ENCODE measurements around the gene INTS11.

DNA sequence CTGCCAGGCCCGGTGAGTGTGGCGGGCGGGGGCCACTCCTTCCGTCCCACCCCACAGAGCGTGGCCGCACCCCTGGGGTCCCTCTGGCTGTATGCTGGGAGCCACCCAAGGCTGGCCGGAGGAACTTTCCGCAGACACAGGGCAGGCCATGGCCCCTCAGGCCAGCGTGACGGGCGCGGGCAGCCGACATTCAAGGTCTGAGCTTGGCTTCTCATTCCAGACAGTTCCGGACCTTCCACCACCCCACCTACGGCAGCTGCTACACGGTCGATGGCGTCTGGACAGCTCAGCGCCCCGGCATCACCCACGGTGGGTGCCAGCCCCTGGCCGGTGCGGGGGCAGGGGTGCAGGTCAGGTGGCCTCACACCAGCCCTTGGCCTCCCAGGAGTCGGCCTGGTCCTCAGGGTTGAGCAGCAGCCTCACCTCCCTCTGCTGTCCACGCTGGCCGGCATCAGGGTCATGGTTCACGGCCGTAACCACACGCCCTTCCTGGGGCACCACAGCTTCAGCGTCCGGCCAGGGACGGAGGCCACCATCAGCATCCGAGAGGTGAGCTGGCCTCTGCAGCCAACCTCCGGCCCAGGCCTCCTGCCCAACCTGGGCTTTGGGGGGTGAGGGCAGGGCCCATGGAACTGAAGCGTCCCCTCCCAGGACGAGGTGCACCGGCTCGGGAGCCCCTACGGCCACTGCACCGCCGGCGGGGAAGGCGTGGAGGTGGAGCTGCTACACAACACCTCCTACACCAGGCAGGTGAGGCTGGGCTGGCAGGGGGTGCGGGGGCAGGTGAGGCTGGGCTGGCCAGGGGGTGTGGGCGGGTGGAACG, 37.0 kb downstream of the INTS11 start:
- TF ChIP-seq CHD2 (IDR thresholded peaks at IDR 0.05; ENCODE audit: low read length, partially characterized antibody) (no peak), POLR2AphosphoS2 (conservative IDR thresholded peaks at IDR 0.05; ENCODE audit: low read length) (no peak), BHLHE40 (IDR thresholded peaks at IDR 0.05; ENCODE audit: low read depth, low read length) (no peak), HDAC2 (IDR thresholded peaks at IDR 0.05) (no peak), CBX8 (IDR thresholded peaks at IDR 0.05) (no peak), EHF (CRISPR knock-in tag; IDR thresholded peaks at IDR 0.05) (no peak), MYC (IDR thresholded peaks at IDR 0.05; ENCODE audit: borderline replicate concordance, low read length) (no peak)
- TF ChIP-seq, protein P1, sequence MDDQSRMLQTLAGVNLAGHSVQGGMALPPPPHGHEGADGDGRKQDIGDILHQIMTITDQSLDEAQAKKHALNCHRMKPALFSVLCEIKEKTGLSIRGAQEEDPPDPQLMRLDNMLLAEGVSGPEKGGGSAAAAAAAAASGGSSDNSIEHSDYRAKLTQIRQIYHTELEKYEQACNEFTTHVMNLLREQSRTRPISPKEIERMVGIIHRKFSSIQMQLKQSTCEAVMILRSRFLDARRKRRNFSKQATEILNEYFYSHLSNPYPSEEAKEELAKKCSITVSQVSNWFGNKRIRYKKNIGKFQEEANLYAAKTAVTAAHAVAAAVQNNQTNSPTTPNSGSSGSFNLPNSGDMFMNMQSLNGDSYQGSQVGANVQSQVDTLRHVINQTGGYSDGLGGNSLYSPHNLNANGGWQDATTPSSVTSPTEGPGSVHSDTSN (IDR thresholded peaks at IDR 0.05), result no peak
- TF ChIP-seq, protein P2, sequence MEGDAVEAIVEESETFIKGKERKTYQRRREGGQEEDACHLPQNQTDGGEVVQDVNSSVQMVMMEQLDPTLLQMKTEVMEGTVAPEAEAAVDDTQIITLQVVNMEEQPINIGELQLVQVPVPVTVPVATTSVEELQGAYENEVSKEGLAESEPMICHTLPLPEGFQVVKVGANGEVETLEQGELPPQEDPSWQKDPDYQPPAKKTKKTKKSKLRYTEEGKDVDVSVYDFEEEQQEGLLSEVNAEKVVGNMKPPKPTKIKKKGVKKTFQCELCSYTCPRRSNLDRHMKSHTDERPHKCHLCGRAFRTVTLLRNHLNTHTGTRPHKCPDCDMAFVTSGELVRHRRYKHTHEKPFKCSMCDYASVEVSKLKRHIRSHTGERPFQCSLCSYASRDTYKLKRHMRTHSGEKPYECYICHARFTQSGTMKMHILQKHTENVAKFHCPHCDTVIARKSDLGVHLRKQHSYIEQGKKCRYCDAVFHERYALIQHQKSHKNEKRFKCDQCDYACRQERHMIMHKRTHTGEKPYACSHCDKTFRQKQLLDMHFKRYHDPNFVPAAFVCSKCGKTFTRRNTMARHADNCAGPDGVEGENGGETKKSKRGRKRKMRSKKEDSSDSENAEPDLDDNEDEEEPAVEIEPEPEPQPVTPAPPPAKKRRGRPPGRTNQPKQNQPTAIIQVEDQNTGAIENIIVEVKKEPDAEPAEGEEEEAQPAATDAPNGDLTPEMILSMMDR (IDR thresholded peaks at IDR 0.05), result no peak
- TF ChIP-seq, protein P3, sequence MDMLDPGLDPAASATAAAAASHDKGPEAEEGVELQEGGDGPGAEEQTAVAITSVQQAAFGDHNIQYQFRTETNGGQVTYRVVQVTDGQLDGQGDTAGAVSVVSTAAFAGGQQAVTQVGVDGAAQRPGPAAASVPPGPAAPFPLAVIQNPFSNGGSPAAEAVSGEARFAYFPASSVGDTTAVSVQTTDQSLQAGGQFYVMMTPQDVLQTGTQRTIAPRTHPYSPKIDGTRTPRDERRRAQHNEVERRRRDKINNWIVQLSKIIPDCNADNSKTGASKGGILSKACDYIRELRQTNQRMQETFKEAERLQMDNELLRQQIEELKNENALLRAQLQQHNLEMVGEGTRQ (IDR thresholded peaks at IDR 0.05), result no peak
- TF ChIP-seq, protein P4, sequence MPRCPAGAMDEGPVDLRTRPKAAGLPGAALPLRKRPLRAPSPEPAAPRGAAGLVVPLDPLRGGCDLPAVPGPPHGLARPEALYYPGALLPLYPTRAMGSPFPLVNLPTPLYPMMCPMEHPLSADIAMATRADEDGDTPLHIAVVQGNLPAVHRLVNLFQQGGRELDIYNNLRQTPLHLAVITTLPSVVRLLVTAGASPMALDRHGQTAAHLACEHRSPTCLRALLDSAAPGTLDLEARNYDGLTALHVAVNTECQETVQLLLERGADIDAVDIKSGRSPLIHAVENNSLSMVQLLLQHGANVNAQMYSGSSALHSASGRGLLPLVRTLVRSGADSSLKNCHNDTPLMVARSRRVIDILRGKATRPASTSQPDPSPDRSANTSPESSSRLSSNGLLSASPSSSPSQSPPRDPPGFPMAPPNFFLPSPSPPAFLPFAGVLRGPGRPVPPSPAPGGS (IDR thresholded peaks at IDR 0.05), result no peak
- TF ChIP-seq, protein P5, sequence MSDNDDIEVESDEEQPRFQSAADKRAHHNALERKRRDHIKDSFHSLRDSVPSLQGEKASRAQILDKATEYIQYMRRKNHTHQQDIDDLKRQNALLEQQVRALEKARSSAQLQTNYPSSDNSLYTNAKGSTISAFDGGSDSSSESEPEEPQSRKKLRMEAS (IDR thresholded peaks at IDR 0.05), result no peak
- TF ChIP-seq, protein P6, sequence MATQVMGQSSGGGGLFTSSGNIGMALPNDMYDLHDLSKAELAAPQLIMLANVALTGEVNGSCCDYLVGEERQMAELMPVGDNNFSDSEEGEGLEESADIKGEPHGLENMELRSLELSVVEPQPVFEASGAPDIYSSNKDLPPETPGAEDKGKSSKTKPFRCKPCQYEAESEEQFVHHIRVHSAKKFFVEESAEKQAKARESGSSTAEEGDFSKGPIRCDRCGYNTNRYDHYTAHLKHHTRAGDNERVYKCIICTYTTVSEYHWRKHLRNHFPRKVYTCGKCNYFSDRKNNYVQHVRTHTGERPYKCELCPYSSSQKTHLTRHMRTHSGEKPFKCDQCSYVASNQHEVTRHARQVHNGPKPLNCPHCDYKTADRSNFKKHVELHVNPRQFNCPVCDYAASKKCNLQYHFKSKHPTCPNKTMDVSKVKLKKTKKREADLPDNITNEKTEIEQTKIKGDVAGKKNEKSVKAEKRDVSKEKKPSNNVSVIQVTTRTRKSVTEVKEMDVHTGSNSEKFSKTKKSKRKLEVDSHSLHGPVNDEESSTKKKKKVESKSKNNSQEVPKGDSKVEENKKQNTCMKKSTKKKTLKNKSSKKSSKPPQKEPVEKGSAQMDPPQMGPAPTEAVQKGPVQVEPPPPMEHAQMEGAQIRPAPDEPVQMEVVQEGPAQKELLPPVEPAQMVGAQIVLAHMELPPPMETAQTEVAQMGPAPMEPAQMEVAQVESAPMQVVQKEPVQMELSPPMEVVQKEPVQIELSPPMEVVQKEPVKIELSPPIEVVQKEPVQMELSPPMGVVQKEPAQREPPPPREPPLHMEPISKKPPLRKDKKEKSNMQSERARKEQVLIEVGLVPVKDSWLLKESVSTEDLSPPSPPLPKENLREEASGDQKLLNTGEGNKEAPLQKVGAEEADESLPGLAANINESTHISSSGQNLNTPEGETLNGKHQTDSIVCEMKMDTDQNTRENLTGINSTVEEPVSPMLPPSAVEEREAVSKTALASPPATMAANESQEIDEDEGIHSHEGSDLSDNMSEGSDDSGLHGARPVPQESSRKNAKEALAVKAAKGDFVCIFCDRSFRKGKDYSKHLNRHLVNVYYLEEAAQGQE (IDR thresholded peaks at IDR 0.05), result no peak

All from A549 (cell line).